ENCODE results near the gene ZSCAN22.
A peak's percentile ranks its signal among the peaks of the same experiment; 100 is the strongest.
"Not testable (repeated sequence)": the region's sequence is repeated elsewhere in the genome, so short reads cannot be mapped to it uniquely, and the experiment has no call there.

ZSCAN22 gene

DNA sequence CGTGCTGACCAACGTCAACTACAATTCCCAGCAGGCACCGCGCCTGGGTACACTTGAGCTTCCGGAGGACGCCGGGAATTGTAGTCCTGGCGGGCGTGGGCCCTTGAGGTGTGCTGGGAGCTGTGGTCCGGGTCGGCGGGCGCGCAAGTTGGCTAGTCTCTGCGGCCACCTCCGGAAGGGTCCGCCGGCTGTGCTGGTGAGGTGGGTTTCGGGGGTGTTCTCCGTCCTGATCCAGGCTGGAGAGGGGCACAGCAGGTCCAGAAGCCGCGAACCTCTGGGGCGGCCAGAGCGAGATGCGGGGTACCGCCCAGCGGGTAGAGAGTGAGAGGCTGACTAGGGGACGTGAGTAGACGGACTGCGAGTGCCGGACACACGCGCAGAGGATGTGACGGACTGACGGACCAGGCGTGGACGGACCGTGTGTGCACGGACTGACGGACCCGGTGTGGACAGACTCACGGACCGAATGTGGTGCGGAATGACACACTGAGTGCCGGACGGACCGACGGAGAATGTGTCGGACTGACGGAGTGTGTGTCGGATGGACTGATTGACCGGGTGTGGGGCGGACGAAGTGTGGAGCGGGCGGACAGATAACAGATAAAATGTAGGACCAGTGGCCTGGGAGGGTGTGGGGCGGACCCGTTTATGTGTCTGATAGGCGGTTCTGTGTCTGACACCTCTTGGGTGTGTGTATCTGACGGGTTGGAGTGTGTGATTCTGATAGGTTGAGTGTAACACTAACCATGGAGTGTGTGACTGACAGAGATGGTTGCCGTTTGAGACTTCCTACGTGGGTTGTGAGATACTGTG lies at the start of gene ZSCAN22:
TSS of gene ZSCAN22 (plus strand) at position 81 of the 813 bp plus-strand sequence. CDS start 7,809 bp downstream, outside the sequence.
- peak; percentile 76 to 81 for DNase-seq (ENCODE audit: low read depth in 2 of 2)

DNA sequence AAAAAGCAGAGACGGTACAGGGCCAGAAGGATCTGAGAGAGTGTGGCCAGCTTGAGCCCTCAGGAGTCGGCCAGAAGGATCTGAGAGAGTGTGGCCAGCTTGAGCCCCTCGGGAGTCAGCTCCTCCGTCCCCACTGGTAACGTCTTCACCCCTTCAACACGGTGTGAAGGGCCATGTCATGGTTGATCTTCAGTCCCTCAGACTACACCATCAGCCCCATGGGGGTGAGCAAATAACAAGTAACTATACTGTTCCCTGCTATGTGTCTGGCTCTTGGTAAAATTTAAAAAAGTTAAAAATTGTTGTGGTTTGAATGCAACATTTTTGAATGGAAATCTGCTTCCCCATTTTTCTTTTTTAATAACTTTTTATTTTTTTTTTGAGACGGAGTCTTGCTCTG lies 49.6 kb upstream of the ZSCAN22 start:
- DNase-seq (ENCODE audit: low read depth in 2 of 2), result no peak

DNA sequence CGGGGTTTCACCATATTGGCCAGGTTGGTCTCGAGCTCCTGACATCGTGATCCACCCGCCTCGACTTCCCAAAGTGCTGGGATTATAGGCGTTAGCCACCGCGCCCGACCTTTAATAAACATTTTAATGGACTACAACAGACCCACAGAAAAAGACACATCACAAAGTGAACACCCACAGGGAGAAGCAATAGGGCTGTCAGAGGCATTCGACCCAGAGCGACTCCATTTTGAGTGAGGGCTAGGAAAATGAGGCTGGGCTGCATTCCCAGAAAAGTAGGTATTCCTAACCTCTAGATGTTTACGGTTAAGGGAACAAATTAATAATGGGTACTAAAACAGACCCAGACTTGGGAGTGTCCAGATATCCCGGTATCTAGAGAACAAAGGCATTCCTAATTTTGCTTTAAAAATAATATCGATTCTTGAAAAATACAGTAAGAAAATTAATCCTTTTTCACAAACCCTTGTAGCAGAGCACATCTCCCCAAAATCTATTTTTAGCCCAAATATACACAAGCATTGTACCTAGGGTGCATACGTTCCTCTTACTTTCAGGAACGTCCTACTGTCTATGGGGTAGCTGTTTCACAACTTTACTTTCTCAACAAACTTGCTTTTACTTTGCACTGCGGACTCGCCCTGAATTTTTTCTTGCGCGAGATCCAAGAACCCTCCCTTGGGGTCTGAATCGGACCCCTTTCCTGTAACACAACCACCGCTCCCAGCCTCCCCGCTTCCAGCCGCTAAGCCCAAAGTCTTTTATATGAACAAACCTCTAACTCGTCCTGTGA lies 48.9 kb upstream of the ZSCAN22 start:
- DNase-seq (ENCODE audit: low read depth in 2 of 2), result no peak

DNA sequence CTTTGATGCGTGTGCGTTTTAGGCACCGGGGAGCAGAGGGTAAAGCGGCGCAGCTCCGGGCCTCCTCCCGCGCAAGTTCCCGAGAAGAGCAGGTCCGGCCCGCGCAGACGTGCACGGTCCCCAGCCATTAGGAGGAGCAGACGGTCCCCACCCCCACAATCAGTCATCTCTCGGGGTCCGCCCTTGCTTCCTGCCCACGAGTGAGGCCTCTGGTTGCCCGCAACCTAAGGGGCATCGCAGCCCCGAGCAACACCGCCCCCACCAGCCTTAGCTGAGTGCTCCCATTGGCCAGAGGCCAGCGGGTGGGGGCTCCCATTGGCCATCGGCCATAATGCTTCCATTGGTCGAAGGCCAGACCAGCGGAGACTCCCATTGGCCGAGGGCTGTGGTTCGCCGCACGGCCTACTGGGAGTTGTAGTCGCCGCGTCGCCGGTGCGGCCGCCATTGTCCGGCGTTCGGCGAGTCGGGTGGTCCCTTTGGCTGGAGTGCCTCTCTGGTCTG lies 48.2 kb upstream of the ZSCAN22 start, which contains the start of gene ZNF8:
TSS of gene ZNF8 (plus strand) at position 415 of the 501 bp plus-strand sequence. CDS start 127 bp downstream, outside the sequence.
- peak; percentile 97 for DNase-seq (ENCODE audit: low read depth in 2 of 2)

DNA sequence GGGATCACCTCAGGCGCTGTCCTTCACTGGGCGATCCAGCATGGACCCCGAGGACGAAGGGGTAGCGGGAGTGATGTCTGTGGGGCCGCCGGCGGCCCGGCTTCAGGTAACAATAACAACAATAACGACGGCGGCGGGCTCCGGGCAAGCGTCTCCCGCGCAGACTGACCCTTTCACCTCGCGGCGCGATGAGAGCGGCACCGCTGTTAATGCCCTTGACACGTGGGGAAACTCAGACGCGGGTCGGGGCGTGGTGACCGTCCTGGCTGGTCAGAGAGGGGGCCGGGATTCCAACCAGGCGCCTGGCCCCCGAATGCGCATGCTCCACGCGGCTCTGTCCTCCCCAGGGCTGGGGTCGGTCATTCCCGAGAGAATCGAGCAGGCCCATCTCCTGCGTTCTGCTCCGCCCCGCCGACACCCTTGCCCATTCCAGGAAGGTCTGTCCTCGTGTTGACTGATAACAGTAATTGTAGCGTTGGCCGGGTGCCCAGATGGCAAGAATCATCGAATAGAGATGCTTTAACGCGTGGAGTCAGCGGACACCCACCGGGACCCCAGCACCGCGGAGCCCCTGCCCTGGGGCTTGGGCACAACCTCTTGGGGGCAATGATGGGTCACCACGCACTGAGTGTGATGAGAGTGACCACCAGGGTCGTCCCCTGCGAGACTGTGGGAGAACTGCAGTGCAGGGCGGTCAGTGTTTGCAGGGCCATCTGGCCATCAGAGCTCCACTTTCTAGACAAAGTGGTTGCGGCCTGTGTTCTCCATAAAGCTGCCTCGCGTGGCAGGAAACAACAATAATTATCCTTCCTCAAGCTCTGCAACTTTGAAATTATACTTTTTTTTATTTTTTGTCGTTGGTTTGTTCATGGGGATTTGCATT lies 47.5 kb upstream of the ZSCAN22 start:
- DNase-seq (ENCODE audit: low read depth in 2 of 2), result peak; percentile 10 to 23

DNA sequence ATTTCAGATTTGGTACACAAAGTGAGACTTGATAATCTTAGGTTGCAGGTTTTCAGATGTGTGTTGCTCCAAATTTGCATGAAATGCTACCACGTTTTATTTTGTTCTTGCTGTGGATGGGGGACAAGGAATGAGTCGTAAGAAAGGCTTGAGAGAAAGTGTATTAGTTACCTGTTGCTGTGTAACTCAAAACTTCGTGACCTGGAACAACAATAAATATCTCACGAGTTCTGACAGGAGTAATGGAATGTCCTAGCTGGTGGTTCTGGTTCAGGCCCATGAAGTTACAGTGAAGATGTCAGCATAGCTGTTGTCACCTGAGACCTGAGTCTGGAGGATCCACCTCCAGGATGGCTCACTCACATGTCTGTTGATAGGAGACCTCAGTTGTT lies 46.9 kb upstream of the ZSCAN22 start:
- DNase-seq (ENCODE audit: low read depth in 2 of 2), result no peak

DNA sequence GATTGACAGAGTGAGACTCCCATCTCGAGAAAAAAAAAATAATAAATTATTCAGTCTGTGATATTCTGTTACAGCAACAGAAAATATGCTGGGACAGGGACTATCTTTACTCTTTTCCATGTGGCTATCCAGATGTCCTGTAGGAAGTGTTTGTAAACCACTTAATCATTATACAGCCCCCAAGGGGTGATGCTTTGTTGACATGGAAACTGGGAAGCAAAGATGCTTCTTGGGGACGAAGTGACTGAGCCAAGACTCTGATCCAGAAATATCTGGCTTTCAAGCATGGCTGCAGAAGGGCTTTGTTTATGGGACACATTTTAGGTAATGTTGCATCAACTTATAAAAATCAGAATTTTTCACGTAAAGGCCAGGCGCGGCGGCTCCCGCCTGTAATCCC lies 42.6 kb upstream of the ZSCAN22 start:
- DNase-seq (ENCODE audit: low read depth in 2 of 2), result no peak

DNA sequence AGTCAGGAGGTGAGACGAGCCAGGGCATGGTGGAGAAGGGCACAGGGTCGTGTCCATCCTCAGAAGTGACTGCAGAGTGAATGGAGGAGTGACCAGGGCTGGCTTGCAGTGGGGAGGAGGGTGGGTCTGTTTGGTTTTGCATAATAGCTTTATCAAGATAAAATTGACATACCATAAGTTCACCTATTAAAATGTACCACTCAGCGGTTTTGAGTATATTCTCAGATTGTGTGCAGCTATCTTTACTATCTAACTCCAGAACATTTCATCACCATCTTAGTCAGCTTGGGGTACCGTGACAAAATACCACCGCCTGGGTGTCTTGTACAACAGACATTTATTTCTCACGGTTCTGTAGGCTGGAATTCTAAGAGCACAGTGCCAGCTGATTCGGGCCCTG lies 34.9 kb upstream of the ZSCAN22 start:
- DNase-seq (ENCODE audit: low read depth in 2 of 2), result no peak

DNA sequence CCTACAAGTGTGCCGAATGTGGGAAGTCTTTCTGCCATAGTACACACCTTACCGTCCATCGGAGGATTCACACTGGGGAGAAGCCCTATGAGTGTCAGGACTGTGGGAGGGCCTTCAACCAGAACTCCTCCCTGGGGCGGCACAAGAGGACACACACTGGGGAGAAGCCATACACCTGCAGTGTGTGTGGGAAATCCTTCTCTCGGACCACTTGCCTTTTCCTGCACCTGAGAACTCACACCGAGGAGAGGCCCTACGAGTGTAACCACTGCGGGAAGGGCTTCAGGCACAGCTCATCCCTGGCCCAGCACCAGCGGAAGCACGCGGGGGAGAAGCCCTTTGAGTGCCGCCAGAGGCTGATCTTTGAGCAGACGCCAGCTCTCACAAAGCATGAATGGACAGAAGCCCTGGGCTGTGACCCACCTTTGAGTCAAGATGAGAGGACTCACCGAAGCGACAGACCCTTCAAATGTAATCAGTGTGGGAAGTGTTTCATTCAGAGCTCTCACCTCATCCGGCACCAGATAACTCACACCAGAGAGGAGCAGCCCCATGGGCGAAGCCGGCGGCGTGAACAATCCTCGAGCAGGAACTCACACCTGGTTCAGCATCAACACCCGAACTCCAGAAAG lies 31.9 kb upstream of the ZSCAN22 start:
- DNase-seq (ENCODE audit: low read depth in 2 of 2), result no peak

DNA sequence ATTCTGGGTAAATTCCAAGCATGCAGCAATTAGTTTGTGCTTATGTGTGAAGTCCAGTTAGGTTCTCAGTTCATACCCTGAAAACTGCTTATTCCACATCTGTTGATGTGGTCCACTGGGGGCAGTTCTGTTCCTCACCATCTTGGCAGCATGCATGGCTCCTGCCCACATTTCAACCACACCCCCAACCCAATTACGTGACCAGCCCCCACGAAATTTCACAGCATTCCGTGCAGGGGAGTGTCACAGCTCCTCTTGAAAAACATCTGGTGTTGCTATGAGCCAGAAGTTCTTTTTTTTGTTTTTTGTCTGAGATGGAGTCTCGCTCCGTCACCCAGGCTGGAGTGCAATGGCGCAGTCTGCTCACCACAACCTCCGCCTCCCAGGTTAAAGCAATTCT lies 30.7 kb upstream of the ZSCAN22 start:
- DNase-seq (ENCODE audit: low read depth in 2 of 2), result no peak

DNA sequence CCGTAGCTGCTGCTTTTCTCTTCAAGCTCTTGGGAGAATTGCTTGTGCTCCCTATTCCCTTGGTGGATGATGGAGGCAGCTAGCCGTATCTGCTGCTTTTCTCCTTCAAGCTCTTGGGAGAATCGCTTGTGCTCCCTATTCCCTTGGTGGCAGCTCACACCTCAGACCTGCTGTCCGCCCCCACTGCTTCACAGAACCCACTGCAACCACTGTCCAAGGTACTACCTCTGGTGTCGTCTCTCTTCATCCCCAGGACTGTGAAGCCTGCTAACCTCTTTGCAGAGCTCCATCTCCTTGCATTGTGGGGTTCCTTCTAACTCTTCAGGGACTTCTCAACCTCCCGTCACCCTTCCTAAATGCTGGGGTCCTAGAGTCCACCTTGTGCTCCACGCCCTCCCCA lies 26.2 kb upstream of the ZSCAN22 start:
- no peak for DNase-seq (ENCODE audit: low read depth in 2 of 2)

DNA sequence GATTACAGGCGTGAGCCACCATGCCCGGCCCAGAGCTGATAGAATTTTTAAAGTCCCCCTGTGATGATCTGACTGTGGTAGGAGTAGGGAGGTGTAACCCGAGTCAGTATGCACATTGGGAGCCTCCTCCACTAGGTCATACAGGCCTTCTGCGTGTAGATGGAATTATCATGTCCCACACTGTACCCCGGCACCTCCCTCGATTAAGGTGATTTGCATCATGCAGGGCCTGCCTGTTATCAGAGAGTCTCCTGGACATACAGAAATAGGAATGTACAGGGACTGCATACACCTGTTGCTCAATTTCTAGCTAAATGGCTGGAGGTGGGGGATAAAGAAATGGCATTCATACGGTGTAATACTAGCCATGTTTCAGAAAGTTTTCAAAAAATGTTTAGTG lies 22.5 kb upstream of the ZSCAN22 start:
- DNase-seq (ENCODE audit: low read depth in 2 of 2), result no peak

DNA sequence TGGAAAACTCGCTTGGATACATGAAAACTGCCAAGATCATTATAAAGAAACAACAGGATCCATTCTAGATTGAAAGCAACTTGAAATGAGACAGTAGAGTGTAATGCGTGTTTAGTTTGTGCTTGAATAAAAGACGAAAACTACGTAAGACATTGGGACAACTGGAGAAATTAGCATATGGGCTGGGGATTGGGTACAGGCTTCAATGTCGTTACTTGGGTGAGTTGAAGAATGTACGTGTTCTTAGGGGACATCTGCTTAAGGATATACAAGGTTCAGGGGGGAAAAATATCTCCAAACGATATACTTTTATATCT lies 22.1 kb upstream of the ZSCAN22 start:
- DNase-seq (ENCODE audit: low read depth in 2 of 2), result no peak

DNA sequence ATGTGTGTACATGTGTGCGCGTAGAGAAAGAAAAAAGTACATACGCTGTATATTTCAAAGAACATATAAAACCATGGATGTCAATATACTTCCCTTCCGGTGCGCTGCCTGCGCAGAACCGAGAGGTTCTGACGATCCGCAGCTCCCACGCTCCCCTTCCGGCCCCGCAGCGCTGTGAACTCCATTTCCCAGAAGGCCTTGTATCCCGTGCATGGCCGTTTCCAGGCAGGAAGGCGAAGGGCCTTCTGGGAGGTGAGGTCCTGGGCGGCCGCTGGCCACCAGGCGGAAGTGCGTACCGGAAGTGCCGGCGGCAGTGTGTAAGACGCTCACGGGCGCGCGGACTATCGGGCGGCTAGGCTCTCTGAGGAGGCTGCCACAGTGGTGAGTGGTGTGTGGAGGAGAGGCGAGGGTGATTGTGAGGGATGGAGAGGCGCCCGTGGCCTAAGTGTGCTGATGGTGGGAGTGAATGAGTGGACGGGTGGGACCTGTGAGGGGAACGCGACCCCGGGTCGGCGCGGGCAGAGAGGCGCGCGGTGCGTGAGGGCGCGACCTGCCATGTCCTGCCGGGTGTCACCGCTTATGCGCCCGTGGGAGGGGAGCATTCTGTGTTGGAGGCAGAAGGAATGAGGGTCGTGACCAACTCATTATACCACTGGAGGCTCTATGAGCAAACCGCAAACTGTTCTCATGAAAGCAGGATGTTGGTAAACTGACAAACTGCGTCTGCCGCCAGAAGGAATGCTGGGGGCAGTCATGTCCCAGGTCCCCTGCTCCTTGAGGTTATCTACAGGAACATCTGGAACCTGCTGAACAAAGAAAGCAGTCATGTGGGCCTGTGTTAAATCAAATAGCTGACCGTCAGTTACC lies 21.5 kb upstream of the ZSCAN22 start, which contains the start of gene ERVK3-1:
TSS of gene ERVK3-1 (plus strand) at position 313 of the 867 bp plus-strand sequence. CDS start 6,792 bp downstream, outside the sequence.
- DNase-seq (ENCODE audit: low read depth in 2 of 2), result peak; percentile 89 to 91

DNA sequence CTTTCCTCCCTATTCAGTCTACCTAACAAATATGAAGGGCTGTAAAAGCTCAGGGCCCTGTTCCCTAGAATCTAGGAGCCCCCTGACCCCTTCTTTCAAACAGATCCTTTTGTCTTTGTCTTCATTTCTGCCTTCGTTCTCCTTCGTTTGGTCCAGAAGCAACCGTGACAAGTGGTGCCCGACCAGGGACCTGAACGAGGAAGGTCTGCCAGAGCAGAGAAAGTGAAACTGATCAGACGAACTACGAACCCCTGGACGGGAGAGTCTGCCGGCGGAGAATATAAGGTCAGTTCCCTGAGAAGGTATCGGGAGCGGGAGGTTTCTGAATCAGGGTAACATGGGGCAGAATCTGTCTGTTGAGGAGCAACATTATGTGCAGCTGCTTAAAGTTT lies 20.9 kb upstream of the ZSCAN22 start:
- DNase-seq (ENCODE audit: low read depth in 2 of 2), result no peak

DNA sequence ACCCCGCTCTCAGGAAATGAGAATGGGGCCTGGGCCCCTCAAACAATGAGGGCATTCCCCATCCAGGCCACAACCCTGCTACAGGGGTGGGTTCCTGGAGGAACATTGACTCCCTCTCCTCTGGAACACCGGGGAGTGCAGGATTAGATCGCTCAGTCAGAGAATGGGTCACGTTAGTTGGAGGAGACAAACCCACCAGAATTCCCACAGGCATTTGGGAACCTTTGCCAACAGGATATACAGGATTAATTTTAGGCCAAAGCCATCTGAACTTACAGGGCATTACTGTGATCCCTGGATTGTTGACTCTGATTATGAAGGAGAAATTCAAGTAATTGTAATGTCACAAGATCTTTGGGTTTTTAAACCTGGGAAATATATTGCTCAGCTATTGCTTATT lies 19.1 kb upstream of the ZSCAN22 start:
- DNase-seq (ENCODE audit: low read depth in 2 of 2), result no peak

DNA sequence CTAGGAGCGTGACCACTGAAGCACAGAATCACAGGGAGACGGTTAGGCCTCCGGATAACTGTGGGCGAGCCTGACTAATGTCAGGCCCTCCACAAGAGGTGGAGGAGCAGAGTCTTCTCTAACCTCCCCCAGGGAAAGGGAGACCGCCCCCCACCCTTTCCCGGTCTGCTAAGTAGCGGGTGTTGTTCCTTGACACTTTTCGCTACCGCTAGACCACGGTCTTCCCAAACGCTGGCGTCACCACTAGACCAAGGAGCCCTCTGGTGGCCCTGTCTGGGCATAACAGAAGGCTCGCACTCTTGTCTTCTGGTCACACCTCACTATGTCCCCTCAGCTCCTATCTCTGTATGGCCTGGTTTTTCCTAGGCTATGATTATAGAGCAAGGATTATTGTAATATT lies 16.1 kb upstream of the ZSCAN22 start:
- DNase-seq (ENCODE audit: low read depth in 2 of 2), result not testable (repeated sequence)

DNA sequence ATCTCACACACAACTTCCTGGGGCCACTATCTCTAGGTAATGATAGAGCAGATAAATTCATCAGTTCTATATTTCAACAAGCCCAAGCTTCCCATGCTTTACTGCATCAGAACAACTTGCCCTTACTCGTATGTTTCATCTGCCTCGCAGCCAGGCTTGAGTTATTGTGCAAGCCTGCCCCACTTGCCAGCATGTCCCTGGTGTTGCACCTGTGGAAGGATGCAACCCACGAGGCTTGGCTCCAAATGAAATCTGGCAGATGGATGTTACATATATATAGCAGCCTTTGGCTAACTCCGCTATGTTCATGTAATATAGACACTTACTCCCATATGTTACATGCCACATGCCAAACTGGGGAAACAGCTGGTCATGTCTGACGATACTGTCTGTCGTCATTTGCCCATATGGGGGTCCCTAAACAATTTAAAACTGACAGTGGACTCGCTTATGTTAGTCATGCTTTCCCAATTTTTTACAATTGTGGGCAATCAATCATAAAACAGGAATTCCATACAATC lies 15.4 kb upstream of the ZSCAN22 start:
- DNase-seq (ENCODE audit: low read depth in 2 of 2), result no peak

DNA sequence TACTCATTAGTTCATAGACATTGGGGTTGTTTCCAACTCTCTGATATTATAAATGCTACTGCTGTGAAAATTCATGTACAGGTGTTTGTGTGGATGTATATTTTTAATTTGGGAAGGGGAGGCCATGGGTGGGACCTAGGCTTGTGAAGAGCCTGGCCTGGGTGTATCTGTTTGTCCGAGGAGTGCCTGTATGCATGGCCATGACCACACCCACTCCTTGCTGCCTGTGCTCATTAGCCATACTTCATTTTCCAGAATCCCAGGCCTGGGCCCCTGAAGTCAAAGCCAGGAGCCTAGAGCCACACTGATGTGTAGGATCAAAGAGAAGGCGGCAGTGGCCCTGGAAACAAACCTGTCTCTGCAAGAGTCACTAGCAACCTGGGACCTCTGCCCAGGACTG lies 11.2 kb upstream of the ZSCAN22 start:
- DNase-seq (ENCODE audit: low read depth in 2 of 2), result no peak

DNA sequence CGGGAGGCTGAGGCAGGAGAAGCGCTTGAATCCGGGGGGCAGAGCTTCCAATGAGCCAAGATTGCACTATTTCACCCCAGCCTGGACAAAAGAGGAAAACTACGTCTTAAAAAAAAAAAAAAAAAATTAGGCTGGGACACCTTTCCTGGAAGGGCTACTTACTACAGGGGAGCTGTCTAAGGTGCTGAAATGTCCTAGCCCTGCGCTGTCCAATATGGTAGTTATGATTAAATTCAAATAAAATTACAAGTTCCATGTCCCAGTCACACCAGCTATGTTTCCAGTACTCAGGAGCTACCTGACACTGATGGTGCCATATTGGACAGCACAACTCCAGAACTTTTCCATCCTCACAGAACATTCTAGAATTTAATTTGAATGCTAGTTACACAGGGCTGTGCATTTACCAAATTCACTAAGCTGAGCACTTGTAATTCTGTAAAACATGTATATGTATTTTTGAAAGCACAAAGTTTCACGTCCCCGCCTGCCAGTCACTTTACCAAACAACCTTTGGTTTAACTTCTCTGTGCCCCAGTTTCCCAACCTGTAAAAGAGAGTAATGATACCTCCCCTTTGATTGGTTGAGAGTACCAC lies 9.2 kb upstream of the ZSCAN22 start:
- DNase-seq (ENCODE audit: low read depth in 2 of 2), result no peak

Data from stimulated activated CD8-positive, alpha-beta memory T cell treated with anti-CD3 and anti-CD28 coated beads, Interleukin-15, amount 100 ng/mL, for 4 hours (primary cell).